H9 (cell line): ENCODE measurements around the gene GALNT15. TPM values are rescaled to one million over a fixed set of nuclear protein-coding genes. Genes with fewer than 3 reads are reported as not detected.

ENCODE experiments used
- DNase-seq: peaks from one replicate; pipeline ENCODE4 v3.0.0-alpha.2; 2017
- H2AFZ ChIP-seq: one replicate; pipeline ENCODE4 v1.6.1; 2013; ENCODE audit warnings: mild to moderate bottlenecking, low read length, control low read depth, moderate library complexity
- H2AK5ac ChIP-seq: 2 replicates; pipeline ENCODE4 v1.6.1; 2013; ENCODE audit warnings: low read length, control low read depth, mixed read lengths; ENCODE audit not compliant: insufficient read length
- H2BK120ac ChIP-seq: one replicate; pipeline ENCODE4 v1.6.1; 2013; ENCODE audit warnings: low read depth, mild to moderate bottlenecking, low read length, control low read depth, inconsistent platforms; ENCODE audit not compliant: poor library complexity, severe bottlenecking
- H2BK12ac ChIP-seq: 2 replicates; pipeline ENCODE4 v1.6.1; 2013; ENCODE audit warnings: low read length, control low read depth, mixed read lengths, low read depth; ENCODE audit not compliant: insufficient read length
- H2BK15ac ChIP-seq: 2 replicates; pipeline ENCODE4 v1.6.1; 2013; ENCODE audit warnings: low read depth, low read length, control low read depth
- H2BK20ac ChIP-seq: one replicate; pipeline ENCODE4 v1.6.1; 2013; ENCODE audit warnings: low read depth, mild to moderate bottlenecking, low read length, control low read depth, inconsistent platforms; ENCODE audit not compliant: poor library complexity, severe bottlenecking
- H2BK5ac ChIP-seq: 2 replicates; pipeline ENCODE4 v1.6.1; 2013; ENCODE audit warnings: low read length, control low read depth, mixed read lengths; ENCODE audit not compliant: insufficient read length
- H3K14ac ChIP-seq: 2 replicates; pipeline ENCODE4 v1.6.1; 2013; ENCODE audit warnings: low read length, control low read depth; ENCODE audit not compliant: insufficient read depth
- H3K18ac ChIP-seq: 2 replicates; pipeline ENCODE4 v1.6.1; 2013; ENCODE audit warnings: low read depth, mild to moderate bottlenecking, mixed read lengths, low read length, control low read depth; ENCODE audit not compliant: insufficient read length
- H3K23ac ChIP-seq: 2 replicates; pipeline ENCODE4 v1.6.1; 2013; ENCODE audit warnings: low read length, control low read depth, mixed read lengths, low read depth; ENCODE audit not compliant: insufficient read length
- H3K23me2 ChIP-seq: 2 replicates; pipeline ENCODE4 v1.6.1; 2013; ENCODE audit warnings: low read depth, mild to moderate bottlenecking, mixed read lengths, low read length, control low read depth; ENCODE audit not compliant: insufficient read length, poor library complexity, severe bottlenecking
- H3K27ac ChIP-seq: 2 replicates; pipeline ENCODE4 v1.5.1; 2013; ENCODE audit warnings: low read length, control low read depth, mixed read lengths, low read depth; ENCODE audit not compliant: insufficient read length
- H3K27me3 ChIP-seq: 2 replicates; pipeline ENCODE4 v1.6.1; 2013; ENCODE audit warnings: low read length, control low read depth, inconsistent platforms; ENCODE audit not compliant: insufficient read depth
- H3K4ac ChIP-seq: 2 replicates; pipeline ENCODE4 v1.6.1; 2013; ENCODE audit warnings: low read depth, mild to moderate bottlenecking, control low read depth, inconsistent platforms, low read length, moderate library complexity
- H3K4me1 ChIP-seq: 2 replicates; pipeline ENCODE4 v1.6.1; 2013; ENCODE audit warnings: low read length, control low read depth, inconsistent platforms; ENCODE audit not compliant: insufficient read depth
- H3K4me2 ChIP-seq: 2 replicates; pipeline ENCODE4 v1.6.1; 2013; ENCODE audit warnings: low read length, control low read depth, mixed read lengths; ENCODE audit not compliant: insufficient read length, insufficient read depth
- H3K56ac ChIP-seq: 2 replicates; pipeline ENCODE4 v1.6.1; 2013; ENCODE audit warnings: low read depth, mild to moderate bottlenecking, mixed read lengths, low read length, control low read depth; ENCODE audit not compliant: insufficient read length
- H3K79me1 ChIP-seq: 2 replicates; pipeline ENCODE4 v1.6.1; 2013; ENCODE audit warnings: low read depth, mild to moderate bottlenecking, moderate library complexity, low read length, control low read depth, inconsistent platforms; ENCODE audit not compliant: insufficient read depth, poor library complexity, severe bottlenecking
- H3K79me2 ChIP-seq: 2 replicates; pipeline ENCODE4 v1.6.1; 2013; ENCODE audit warnings: low read length, control low read depth, inconsistent platforms; ENCODE audit not compliant: insufficient read depth
- H3K9ac ChIP-seq: 2 replicates; pipeline ENCODE4 v1.6.1; 2013; ENCODE audit warnings: low read length, control low read depth, mixed read lengths; ENCODE audit not compliant: insufficient read length; ENCODE audit errors: extremely low read depth
- H3K9me3 ChIP-seq: one replicate; pipeline ENCODE4 v1.6.1; 2013; ENCODE audit warnings: low read depth, low read length, inconsistent platforms; ENCODE audit not compliant: control insufficient read depth
- H3T11ph ChIP-seq: one replicate; pipeline ENCODE4 v1.6.1; 2013; ENCODE audit warnings: mild to moderate bottlenecking, low read length, control low read depth, inconsistent platforms
- H4K20me1 ChIP-seq: one replicate; pipeline ENCODE4 v1.6.1; 2013; ENCODE audit not compliant: control insufficient read depth, insufficient read length, insufficient read depth
- H4K5ac ChIP-seq: 2 replicates; pipeline ENCODE4 v1.6.1; 2013; ENCODE audit warnings: low read depth, mild to moderate bottlenecking, mixed read lengths, low read length, control low read depth; ENCODE audit not compliant: insufficient read length
- H4K8ac ChIP-seq: replicated peaks from 2 replicates; pipeline ENCODE4 v1.6.1; 2013; ENCODE audit warnings: low read length, control low read depth, mixed read lengths, low read depth; ENCODE audit not compliant: insufficient read length
- H4K91ac ChIP-seq: 2 replicates; pipeline ENCODE4 v1.6.1; 2013; ENCODE audit warnings: low read depth, mild to moderate bottlenecking, moderate library complexity, mixed read lengths, low read length, control low read depth; ENCODE audit not compliant: insufficient read length
- H3K27ac Mint-ChIP-seq, 3 experiments: 2 replicates in 2 of 3; 3 replicates in 1 of 3; pipeline ENCODE4 v1.8.0; 2020 to 2021; ENCODE audit warnings: mixed read lengths in 3 of 3, mild to moderate bottlenecking in 1 of 3, moderate library complexity in 1 of 3
- H3K27me3 Mint-ChIP-seq: 2 replicates; pipeline ENCODE4 v1.8.0; 2021; ENCODE audit warnings: low read depth, mild to moderate bottlenecking, moderate library complexity, mixed read lengths
- H3K36me3 Mint-ChIP-seq, 3 experiments: 2 replicates in 2 of 3; 3 replicates in 1 of 3; pipeline ENCODE4 v1.8.0; 2020 to 2021; ENCODE audit warnings: low read depth in 3 of 3, mixed read lengths in 3 of 3; ENCODE audit not compliant: insufficient read depth in 1 of 3
- H3K4me1 Mint-ChIP-seq, 2 experiments: 2 replicates each; pipeline ENCODE4 v1.8.0; 2020; ENCODE audit warnings: mixed read lengths in 2 of 2
- H3K4me3 Mint-ChIP-seq, 2 experiments: 2 replicates in 1 of 2; 3 replicates in 1 of 2; pipeline ENCODE4 v1.8.0; 2020 to 2021; ENCODE audit warnings: mild to moderate bottlenecking in 2 of 2, mixed read lengths in 2 of 2, moderate library complexity in 1 of 2
- H3K9me3 Mint-ChIP-seq, 2 experiments: 2 replicates in 1 of 2; 3 replicates in 1 of 2; pipeline ENCODE4 v1.8.0; 2020; ENCODE audit warnings: mild to moderate bottlenecking in 2 of 2, mixed read lengths in 2 of 2, moderate library complexity in 1 of 2
- WGBS: extraction: QIAGEN DNeasy Blood & Tissue Kit; methylation state at CpG from one replicate; pipeline ENCODE4 v1.1.7; 2013; ENCODE audit warnings: missing lambda C conversion rate, low lambda C conversion rate, mixed read lengths; ENCODE audit not compliant: insufficient read length; ENCODE audit errors: extremely low coverage; 5-methylcytosine and 5-hydroxymethylcytosine counted together
- total RNA-seq: library from RNA; stranded (reverse); gene quantifications from 2 replicates; pipeline ENCODE4 v1.2.1, GENCODE V29; 2021
- TF ChIP-seq, protein P1 (sequence below): fragments of 200-600 bp; sonication (generic); conservative IDR thresholded peaks from 3 replicates; pipeline ENCODE4 v1.8.0; 2021; ENCODE audit warnings: antibody characterized with exemption, mild to moderate bottlenecking

GALNT15 gene
- total RNA-seq, 1 experiment from 2014 or later: 0.04 TPM

DNA sequence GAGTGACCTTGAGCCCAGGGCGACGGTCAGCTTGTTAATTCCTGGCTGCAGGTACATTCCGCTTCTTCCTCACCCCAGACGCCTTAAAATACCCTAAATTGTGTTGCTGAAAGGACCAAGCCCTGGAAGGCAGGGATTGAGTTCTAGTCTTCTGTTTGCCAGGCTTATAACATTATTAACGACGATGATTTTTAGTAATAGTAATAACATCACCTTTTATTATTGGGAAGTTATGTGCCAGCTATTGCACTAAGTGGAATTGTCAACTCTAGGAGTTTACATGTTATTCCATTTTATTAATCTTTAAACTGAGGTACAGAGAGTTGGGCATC lies 90.9 kb downstream of the GALNT15 start:
- Histone ChIP-seq H3K9me3 (no peaks in the 10 kb centered on the region), H4K8ac (peak overlapping the region; percentile 36), H3K14ac (peak overlapping the region; percentile 94), H2BK20ac (no peak overlapping the region), H3K4me1 (no peaks in the 10 kb centered on the region), H3K27me3 (no peaks in the 10 kb centered on the region), H2AK5ac (no peak overlapping the region), H2BK120ac (peak overlapping the region; percentile 49), H3K18ac (peak overlapping the region; percentile 88), H3K23ac (no peak overlapping the region), H3T11ph (peak overlapping the region; percentile 24), H4K5ac (peak overlapping the region; percentile 81), H4K91ac (no peak overlapping the region), H3K27ac (peak overlapping the region; percentile 44), H2BK12ac (no peak overlapping the region), H3K79me2 (peaks cover 19% of the 10 kb centered on the region; the same call in 1 of the 2 replicates), H4K20me1 (no peaks in the 10 kb centered on the region), H3K4ac (no peak overlapping the region; the same call in 1 of the 2 replicates), H2BK5ac (peak overlapping the region; percentile 36), H2AFZ (peak overlapping the region; percentile 56), H2BK15ac (no peak overlapping the region), H3K56ac (no peak overlapping the region), H3K79me1 (no peaks in the 10 kb centered on the region), H3K9ac (peak overlapping the region; percentile 97), H3K4me2 (peak overlapping the region; percentile 93), H3K23me2 (peaks cover 7% of the 10 kb centered on the region)
- Mint-ChIP-seq H3K27ac (peak overlapping the region; percentile 76 to 99 (median 94)), H3K4me1 (peaks cover 16 to 18% of the 10 kb centered on the region in 2 experiments), H3K27me3 (no peaks in the 10 kb centered on the region), H3K4me3 (peak overlapping the region; percentile 89 to 99), H3K36me3 (peaks cover 0 to 10% (median 10%) of the 10 kb centered on the region in 3 experiments; a peak in 6 of 7 replicates), H3K9me3 (no peaks in the 10 kb centered on the region; a peak in 1 of 5 replicates)
- TF ChIP-seq, protein P1, sequence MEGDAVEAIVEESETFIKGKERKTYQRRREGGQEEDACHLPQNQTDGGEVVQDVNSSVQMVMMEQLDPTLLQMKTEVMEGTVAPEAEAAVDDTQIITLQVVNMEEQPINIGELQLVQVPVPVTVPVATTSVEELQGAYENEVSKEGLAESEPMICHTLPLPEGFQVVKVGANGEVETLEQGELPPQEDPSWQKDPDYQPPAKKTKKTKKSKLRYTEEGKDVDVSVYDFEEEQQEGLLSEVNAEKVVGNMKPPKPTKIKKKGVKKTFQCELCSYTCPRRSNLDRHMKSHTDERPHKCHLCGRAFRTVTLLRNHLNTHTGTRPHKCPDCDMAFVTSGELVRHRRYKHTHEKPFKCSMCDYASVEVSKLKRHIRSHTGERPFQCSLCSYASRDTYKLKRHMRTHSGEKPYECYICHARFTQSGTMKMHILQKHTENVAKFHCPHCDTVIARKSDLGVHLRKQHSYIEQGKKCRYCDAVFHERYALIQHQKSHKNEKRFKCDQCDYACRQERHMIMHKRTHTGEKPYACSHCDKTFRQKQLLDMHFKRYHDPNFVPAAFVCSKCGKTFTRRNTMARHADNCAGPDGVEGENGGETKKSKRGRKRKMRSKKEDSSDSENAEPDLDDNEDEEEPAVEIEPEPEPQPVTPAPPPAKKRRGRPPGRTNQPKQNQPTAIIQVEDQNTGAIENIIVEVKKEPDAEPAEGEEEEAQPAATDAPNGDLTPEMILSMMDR: no peak
- DNase-seq: no peak
- WGBS: no CpG with 5 or more reads among the region's 6 CpGs
